A204.1 (cell line): ENCODE data around the gene BNIP3.
A peak's percentile ranks its signal among the peaks of the same experiment; 100 is the strongest.

Source experiments
- FAIRE-seq: peaks from 2 replicates; lab custom pipeline; 2012; peaks lifted over from hg19 to GRCh38; lab: Jason Lieb, UNC

Gene BNIP3

GRCh38 chr10:131949041-131949862, 32.5 kb downstream of the BNIP3 start:
- FAIRE-seq = no peak

GRCh38 chr10:131948501-131948900, 33.2 kb downstream of the BNIP3 start:
- no peak for FAIRE-seq

- FAIRE-seq = no peak
Measured at GRCh38 chr10:131947631-131948347, 33.9 kb downstream of the BNIP3 start.

- FAIRE-seq = no peak
Measured at GRCh38 chr10:131946880-131947279, 34.8 kb downstream of the BNIP3 start.

GRCh38 chr10:131946321-131946751, 35.4 kb downstream of the BNIP3 start:
- FAIRE-seq = no peak

- no peak for FAIRE-seq
Measured at GRCh38 chr10:131944976-131945695, 36.6 kb downstream of the BNIP3 start.

GRCh38 chr10:131944412-131944811, 37.3 kb downstream of the BNIP3 start:
- no peak for FAIRE-seq

GRCh38 chr10:131943021-131943814, 38.5 kb downstream of the BNIP3 start:
- FAIRE-seq = no peak

GRCh38 chr10:131942455-131942854, 39.3 kb downstream of the BNIP3 start:
- no peak for FAIRE-seq

- no peak for FAIRE-seq
Measured at GRCh38 chr10:131938681-131939080, 43.0 kb downstream of the BNIP3 start.

- no peak for FAIRE-seq
Measured at GRCh38 chr10:131937836-131938235, 43.9 kb downstream of the BNIP3 start.

- FAIRE-seq = no peak
Measured at GRCh38 chr10:131936736-131937135, 45.0 kb downstream of the BNIP3 start.

- FAIRE-seq = no peak
Measured at GRCh38 chr10:131936294-131936693, 45.4 kb downstream of the BNIP3 start.

GRCh38 chr10:131935260-131935659, 46.5 kb downstream of the BNIP3 start:
- no peak for FAIRE-seq

- FAIRE-seq = no peak
Measured at GRCh38 chr10:131934769-131935168, 47.0 kb downstream of the BNIP3 start.

GRCh38 chr10:131933696-131934086, 48.0 kb downstream of the BNIP3 start:
- peak; percentile 57 for FAIRE-seq

GRCh38 chr10:131933016-131933695, 48.6 kb downstream of the BNIP3 start:
- FAIRE-seq = no peak

GRCh38 chr10:131931981-131932380, 49.7 kb downstream of the BNIP3 start:
- no peak for FAIRE-seq

GRCh38 chr10:131930586-131931330, 51.0 kb downstream of the BNIP3 start:
- FAIRE-seq = no peak

- FAIRE-seq = no peak
Measured at GRCh38 chr10:131930150-131930549, 51.6 kb downstream of the BNIP3 start.
